Endothelial cell of umbilical vein (primary cell): ENCODE measurements around the gene GFPT1. TPM values are rescaled to one million over a fixed set of nuclear protein-coding genes. Genes with fewer than 3 reads are reported as not detected.

Experiments
- BruUV-seq: library from RNA; stranded (reverse); fragments of 400-500 nt; replicated peaks from 2 replicates; lab custom pipeline; 2021; lab: Mats Ljungman, UMichigan
- CTCF ChIA-PET: fragments of 300-600, 350-600 bp; sonication (Branson Sonifier 250); formaldehyde crosslinking; loops from one replicate; lab custom pipeline; 2021; ENCODE audit warnings: antibody characterized with exemption, inconsistent platforms; lab: Charles Lee
- POLR2A ChIA-PET: fragments of 300-600, 350-600 bp; sonication (Branson Sonifier 250); formaldehyde crosslinking; loops from one replicate; lab custom pipeline; 2021; ENCODE audit warnings: antibody characterized with exemption, inconsistent platforms; lab: Charles Lee
- DNase-seq: peaks from one replicate; pipeline ENCODE4 v3.0.0-alpha.2; 2011; ENCODE audit warnings: low read depth, low spot score
- FAIRE-seq: peaks from 2 replicates; lab custom pipeline; 2011; peaks lifted over from hg19 to GRCh38; lab: Jason Lieb, UNC
- H2AFZ ChIP-seq: 2 replicates; pipeline ENCODE4 v1.6.0; 2012; ENCODE audit warnings: low read depth, low read length, control low read depth, inconsistent platforms
- H3K27ac ChIP-seq: 2 replicates; pipeline ENCODE4 v1.5.1; 2011; ENCODE audit warnings: low read depth, mild to moderate bottlenecking, control low read depth, low read length, moderate library complexity; ENCODE audit not compliant: insufficient read depth
- H3K27me3 ChIP-seq, 2 experiments: 2 replicates each; pipeline versions ENCODE4 v1.6.0 to v1.6.1; 2011; ENCODE audit warnings: low read length in 2 of 2, mixed read lengths in 1 of 2; ENCODE audit not compliant: control insufficient read depth in 2 of 2, insufficient read depth in 2 of 2
- H3K36me3 ChIP-seq, 2 experiments: 2 replicates in 1 of 2; 3 replicates in 1 of 2; pipeline ENCODE4 v1.5.1; 2011; ENCODE audit warnings: low read length in 2 of 2, mild to moderate bottlenecking in 1 of 2, moderate library complexity in 1 of 2; ENCODE audit not compliant: control insufficient read depth in 2 of 2, insufficient read depth in 2 of 2; ENCODE audit errors: extremely low read depth in 1 of 2
- H3K4me1 ChIP-seq: 3 replicates; pipeline ENCODE4 v1.5.1; 2011; ENCODE audit warnings: mild to moderate bottlenecking, low read length; ENCODE audit not compliant: control insufficient read depth, insufficient read depth; ENCODE audit errors: extremely low read depth
- H3K4me2 ChIP-seq: 2 replicates; pipeline ENCODE4 v1.6.1; 2011; ENCODE audit warnings: low read length, control low read depth, mixed read lengths; ENCODE audit not compliant: insufficient read depth
- H3K4me3 ChIP-seq, 3 experiments: fragments of 200-600 bp in 1 of 3; sonication (generic), shearing (Covaris generic) in 1 of 3; replicated peaks in 1 of 3; 2 replicates each; pipeline ENCODE4 v1.5.1; 2011 to 2016; ENCODE audit warnings: control low read depth in 3 of 3, low read length in 3 of 3, mild to moderate bottlenecking in 2 of 3, inconsistent platforms in 1 of 3, low read depth in 1 of 3, moderate library complexity in 1 of 3; ENCODE audit not compliant: insufficient read depth in 1 of 3
- H3K79me2 ChIP-seq: 2 replicates; pipeline ENCODE4 v1.6.0; 2012; ENCODE audit warnings: low read length, inconsistent platforms; ENCODE audit not compliant: control insufficient read depth, insufficient read depth
- H3K9ac ChIP-seq: replicated peaks from 2 replicates; pipeline ENCODE3; 2011; ENCODE audit warnings: low read length, control low read depth; ENCODE audit not compliant: insufficient read depth; ENCODE audit errors: extremely low read depth
- H3K9me1 ChIP-seq: replicated peaks from 3 replicates; pipeline ENCODE4 v1.6.0; 2011; ENCODE audit warnings: mild to moderate bottlenecking, low read length; ENCODE audit not compliant: control insufficient read depth, insufficient read depth; ENCODE audit errors: extremely low read depth
- H3K9me3 ChIP-seq: replicated peaks from 2 replicates; pipeline ENCODE4 v1.5.1; 2012; ENCODE audit warnings: low read length, inconsistent platforms; ENCODE audit not compliant: control insufficient read depth, insufficient read depth
- H4K20me1 ChIP-seq: replicated peaks from 2 replicates; pipeline ENCODE3; 2011; ENCODE audit warnings: mild to moderate bottlenecking, low read length; ENCODE audit not compliant: control insufficient read depth, insufficient read depth; ENCODE audit errors: extremely low read depth
- CTCF ChIP-seq, 2 donors: IDR thresholded peaks; 1 replicate in 1 of 2; 2 replicates in 1 of 2; pipeline ENCODE4 v1.5.1; 2011; ENCODE audit warnings: low read length in 2 of 2, mild to moderate bottlenecking in 2 of 2, moderate library complexity in 2 of 2, control low read depth in 1 of 2, inconsistent platforms in 1 of 2, low read depth in 1 of 2; ENCODE audit not compliant: insufficient read depth in 1 of 2; ENCODE audit errors: extremely low read depth in 1 of 2
- EZH2 ChIP-seq: IDR thresholded peaks from 2 replicates; pipeline ENCODE4 v1.6.1; 2012; ENCODE audit warnings: borderline replicate concordance, low read depth, mild to moderate bottlenecking, moderate library complexity, low read length, inconsistent platforms; ENCODE audit not compliant: severe bottlenecking
- FOS ChIP-seq: IDR thresholded peaks from 2 replicates; pipeline ENCODE4 v1.6.1; 2011; ENCODE audit warnings: mild to moderate bottlenecking, low read length, moderate library complexity, borderline replicate concordance; ENCODE audit not compliant: insufficient read depth
- GATA2 ChIP-seq: IDR thresholded peaks from 2 replicates; pipeline ENCODE4 v1.7.0; 2011; ENCODE audit warnings: low read depth, mild to moderate bottlenecking, moderate library complexity, mixed read lengths, low read length; ENCODE audit not compliant: insufficient read length, insufficient read depth
- JUN ChIP-seq: IDR thresholded peaks from 2 replicates; pipeline ENCODE4 v1.6.1; 2011; ENCODE audit warnings: borderline replicate concordance, low read depth; ENCODE audit not compliant: insufficient read length, insufficient read depth
- MAX ChIP-seq: IDR thresholded peaks from 2 replicates; pipeline ENCODE4 v1.6.1; 2011; ENCODE audit not compliant: insufficient read depth, insufficient read length
- MYC ChIP-seq: IDR thresholded peaks from one replicate; pipeline ENCODE4 v1.6.1; 2011; ENCODE audit warnings: mild to moderate bottlenecking, low read depth, low read length
- POLR2A ChIP-seq: IDR thresholded peaks from 2 replicates; pipeline ENCODE4 v1.6.1; 2012; ENCODE audit warnings: low read depth, mild to moderate bottlenecking, control low read depth, low read length
- POLR2AphosphoS5 ChIP-seq: IDR thresholded peaks from 2 replicates; pipeline ENCODE4 v1.6.1; 2012; ENCODE audit warnings: low read depth, mild to moderate bottlenecking, control low read depth, low read length, moderate library complexity; ENCODE audit not compliant: insufficient read depth
- dilution Hi-C: fragments of 300-500 bp; cut with MboI; formaldehyde crosslinking; loops from one replicate; pipeline ENCODE4 v1.15.0; 2019; ENCODE audit warnings: low sequenced_read_pairs; ENCODE audit not compliant: extremely low pct_ligation_motif_present
- intact Hi-C: fragments of 100-400 bp; cut with micrococcal nuclease; formaldehyde crosslinking; loops from one replicate; pipeline ENCODE4 v1.10.0; 2022
- polyA plus RNA-seq, 4 experiments: library from polyadenylated mRNA; depleted of rRNA in 3 of 4; stranded (reverse) in 3 of 4; unstranded in 1 of 4; fragments of >200 nt; gene quantifications; 2 replicates each; pipeline versions ENCODE4 v1.2.1 to v1.2.3, GENCODE V29; 2011 to 2012; ENCODE audit warnings: missing spikeins in 1 of 4
- total RNA-seq: library from RNA; stranded (reverse); gene quantifications from 2 replicates; pipeline ENCODE4 v1.2.3, GENCODE V29; 2021

GFPT1 gene
- total and polyA plus RNA-seq, 2 donors (not counting 3 experiments of a cell fraction or from before 2014, with no cell fraction given), result 8.8 to 38.7 TPM

- Histone ChIP-seq H3K27ac (no peak overlapping the region), H3K4me3 (no peak overlapping the region)
- CTCF ChIA-PET, result interaction anchor here (1.0 kb wide), 1 partner anchor 9 kb away, joined by 3 read pairs; no protein-coding TSS in a partner anchor
Observed at GRCh38 chr2:69285379-69285894, 101.6 kb downstream of the GFPT1 start.

More at GRCh38 chr2:69285379-69285894, 101.6 kb downstream of the GFPT1 start:
- intact Hi-C loops (no loop called here), dilution Hi-C loops (no loop called here)
- BruUV-seq, result no TSS peak
- Histone ChIP-seq H3K4me2 (no peak overlapping the region), H2AFZ (no peak overlapping the region), H3K4me1 (no peaks in the 10 kb centered on the region), H3K9ac (no peak overlapping the region), H4K20me1 (no peaks in the 10 kb centered on the region), H3K79me2 (no peaks in the 10 kb centered on the region), H3K27me3 (no peaks in the 10 kb centered on the region), H3K36me3 (no peaks in the 10 kb centered on the region), H3K9me1 (no peaks in the 10 kb centered on the region), H3K9me3 (no peaks in the 10 kb centered on the region)
- DNase-seq (no peak), FAIRE-seq (no peak)
- POLR2A ChIA-PET, result no interaction called here
- no peak for TF ChIP-seq CTCF (IDR thresholded peaks at IDR 0.05; ENCODE audit: extremely low read depth in 1 of 2, insufficient read depth in 1 of 2, low read depth in 1 of 2, low read length in 2 of 2)
- TF ChIP-seq EZH2, result no peak
- TF ChIP-seq FOS, result no peak
- TF ChIP-seq JUN, result no peak
- no peak for TF ChIP-seq MYC
- no peak for TF ChIP-seq GATA2
- TF ChIP-seq POLR2AphosphoS5, result no peak
- no peak for TF ChIP-seq MAX
- no peak for TF ChIP-seq POLR2A
